AG10803 (cell line): Measurements from ENCODE around the gene MOCS2.

Source experiments
- DNase-seq: peaks from one replicate; pipeline ENCODE4 v3.0.0; 2010; ENCODE audit warnings: low read depth
- H3K4me3 ChIP-seq: 2 replicates; pipeline ENCODE4 v1.5.1; 2011; ENCODE audit warnings: mild to moderate bottlenecking, low read length, control low read depth
- CTCF ChIP-seq: conservative IDR thresholded peaks from 2 replicates; pipeline ENCODE4 v1.5.1; 2011; ENCODE audit warnings: mild to moderate bottlenecking, low read length, control low read depth, inconsistent platforms

The MOCS2 gene

DNA sequence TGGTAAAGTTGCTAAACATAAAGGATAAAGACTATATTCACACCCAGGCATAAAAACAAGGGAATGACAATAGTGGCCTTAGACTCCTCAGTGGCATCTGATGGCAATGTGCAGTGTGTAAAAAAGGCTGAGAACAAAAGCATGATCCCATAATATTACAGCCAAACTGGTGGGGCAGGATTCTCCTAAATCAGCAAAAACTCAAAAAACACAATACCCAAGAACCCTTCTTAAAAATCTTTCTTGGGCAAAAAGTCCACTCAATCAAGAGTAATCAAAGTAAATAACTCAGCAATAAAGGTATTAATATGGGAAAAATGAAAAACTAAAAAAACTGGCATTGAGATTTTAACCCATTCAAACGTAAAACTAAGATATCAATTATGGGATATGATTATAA lies 1.6 kb upstream of the MOCS2 start:
- no peak overlapping the region for H3K4me3 ChIP-seq
- DNase-seq, result no peak
- no peak for TF ChIP-seq CTCF

DNA sequence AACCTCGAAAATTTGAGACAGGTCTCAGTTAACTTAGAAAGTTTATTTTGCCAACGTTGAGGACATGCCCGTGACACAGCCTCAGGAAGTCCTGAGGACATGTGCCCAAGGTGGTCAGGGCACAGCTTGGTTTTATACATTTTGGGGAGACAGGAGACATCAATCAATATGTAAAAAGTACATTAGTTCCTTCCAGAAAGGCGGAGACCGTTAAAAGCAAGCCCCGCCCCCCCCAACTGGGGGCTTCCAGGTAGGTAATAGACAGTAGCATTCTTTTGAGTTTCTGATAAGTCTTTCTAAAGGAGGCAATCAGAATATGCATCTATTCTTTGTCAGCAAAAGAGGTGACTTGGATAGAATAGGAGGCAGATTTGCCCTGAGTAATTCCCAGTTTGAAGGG lies 599 bp upstream of the MOCS2 start:
- H3K4me3 ChIP-seq, result peak overlapping the region; percentile 76
- no peak for TF ChIP-seq CTCF
- no peak for DNase-seq

- H3K4me3 ChIP-seq, result peak overlapping the region; percentile 76
- peak; percentile 23 for DNase-seq
- TF ChIP-seq CTCF, result no peak
Observed at GRCh38 chr5:53109056-53109442, 508 bp downstream of the MOCS2 start.

DNA sequence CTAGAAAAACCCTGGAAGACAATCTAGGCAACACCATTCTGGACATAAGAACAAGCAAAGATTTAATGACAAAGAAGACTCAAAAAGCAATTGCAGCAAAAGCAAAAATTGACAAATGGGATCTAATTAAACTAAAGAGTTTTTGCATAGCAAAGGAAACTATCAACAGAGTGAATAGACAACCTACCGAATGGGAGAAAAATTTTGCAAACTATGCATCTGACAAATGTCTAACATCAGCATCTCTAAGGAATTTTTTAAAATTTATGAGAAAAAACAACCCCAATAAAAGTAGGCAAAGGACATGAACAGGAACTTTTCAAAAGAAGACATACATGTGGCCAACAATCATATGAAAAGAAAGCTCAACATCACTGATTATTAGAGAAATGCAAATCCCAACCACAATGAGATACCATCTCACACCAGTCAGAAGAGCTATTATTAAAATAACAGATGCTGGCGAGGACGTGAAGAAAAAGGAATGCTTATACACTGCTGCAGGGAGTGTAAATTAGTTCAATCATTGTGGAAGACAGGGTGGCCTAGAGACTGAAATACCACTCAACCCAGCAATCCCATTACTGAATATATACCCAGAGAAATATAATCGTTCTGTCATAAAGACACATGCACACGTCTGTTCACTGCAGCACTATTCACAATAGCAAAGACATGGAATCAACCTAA lies 3.8 kb downstream of the MOCS2 start:
- no peak for DNase-seq
- TF ChIP-seq CTCF, result no peak
- no peak overlapping the region for H3K4me3 ChIP-seq

DNA sequence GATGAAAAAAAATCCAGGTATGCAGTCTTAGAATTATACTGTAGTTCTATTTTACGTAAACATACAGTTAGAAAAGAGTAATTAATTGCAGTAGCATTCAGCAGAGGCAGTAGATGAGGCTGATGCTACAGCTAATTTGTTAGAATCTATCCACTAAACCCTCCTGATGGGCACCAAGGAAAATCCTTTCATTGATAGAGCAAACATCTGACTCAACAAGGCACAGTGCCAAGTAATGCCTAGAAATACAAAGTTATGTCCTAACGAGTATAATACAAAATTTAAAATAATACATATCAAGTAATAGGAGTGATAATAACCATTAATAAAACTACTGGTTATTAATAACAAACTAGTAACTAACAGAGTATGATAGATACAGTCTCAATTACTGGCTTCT lies 9.0 kb downstream of the MOCS2 start:
- no peak for TF ChIP-seq CTCF
- DNase-seq, result no peak
- no peak overlapping the region for H3K4me3 ChIP-seq

DNA sequence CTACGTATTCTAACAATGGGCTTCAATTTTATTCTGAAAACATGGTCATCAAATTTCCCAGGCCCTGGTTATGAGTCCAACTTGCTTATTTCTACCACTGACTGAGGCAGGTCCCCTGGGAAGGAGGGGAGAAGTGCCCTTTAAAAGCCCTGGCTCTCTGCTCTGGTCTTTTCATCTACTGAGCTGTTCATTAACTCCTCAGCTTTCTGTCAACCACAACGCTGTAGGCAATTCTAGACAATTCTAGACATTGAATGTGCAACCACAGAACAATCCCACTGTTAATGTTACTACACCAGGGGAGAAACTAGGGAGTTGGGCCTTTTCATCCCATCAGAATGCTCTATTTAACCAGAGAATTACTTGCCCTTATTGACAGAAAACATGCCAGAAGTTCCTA lies 10.0 kb downstream of the MOCS2 start:
- DNase-seq, result no peak
- no peak for TF ChIP-seq CTCF
- H3K4me3 ChIP-seq, result no peak overlapping the region

DNA sequence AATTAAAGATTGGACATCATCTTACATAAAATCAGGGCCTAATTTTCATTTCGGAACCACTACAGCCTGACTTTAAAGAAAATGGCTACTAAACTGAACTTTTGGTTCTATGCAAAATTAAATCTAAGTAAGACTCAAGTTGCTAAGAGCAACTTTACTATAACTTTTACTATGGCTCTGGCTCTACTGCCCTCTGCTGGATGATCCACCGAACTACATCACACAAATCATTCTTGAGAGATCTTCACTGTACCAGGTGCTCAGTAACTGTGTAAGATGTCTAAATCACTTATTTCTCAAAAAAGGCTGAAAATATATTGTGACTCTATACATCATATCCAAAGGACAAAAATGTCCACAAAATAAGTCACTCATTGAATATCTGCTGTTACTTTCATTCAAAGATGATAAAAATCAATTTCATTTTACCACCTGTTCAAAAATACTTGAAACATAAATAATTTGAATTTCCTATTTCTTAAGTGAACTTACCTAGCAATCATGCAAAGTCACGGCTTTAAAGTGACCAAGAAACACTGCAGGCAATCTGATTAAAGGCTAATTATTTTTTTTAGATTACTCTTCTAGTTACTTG lies 13.5 kb downstream of the MOCS2 start:
- peak; percentile 65 for DNase-seq
- no peak overlapping the region for H3K4me3 ChIP-seq
- TF ChIP-seq CTCF, result peak; percentile 87
